NOMO-1 treated with DMSO at 0.1 percent for 48 hours (cell line): ENCODE measurements around the gene NRXN2.

ENCODE experiments used
- DNase-seq: peaks from one replicate; lab custom pipeline; 2025; ENCODE audit not compliant: unreplicated experiment; lab: John Stamatoyannopoulos, UW

NRXN2 gene

DNA sequence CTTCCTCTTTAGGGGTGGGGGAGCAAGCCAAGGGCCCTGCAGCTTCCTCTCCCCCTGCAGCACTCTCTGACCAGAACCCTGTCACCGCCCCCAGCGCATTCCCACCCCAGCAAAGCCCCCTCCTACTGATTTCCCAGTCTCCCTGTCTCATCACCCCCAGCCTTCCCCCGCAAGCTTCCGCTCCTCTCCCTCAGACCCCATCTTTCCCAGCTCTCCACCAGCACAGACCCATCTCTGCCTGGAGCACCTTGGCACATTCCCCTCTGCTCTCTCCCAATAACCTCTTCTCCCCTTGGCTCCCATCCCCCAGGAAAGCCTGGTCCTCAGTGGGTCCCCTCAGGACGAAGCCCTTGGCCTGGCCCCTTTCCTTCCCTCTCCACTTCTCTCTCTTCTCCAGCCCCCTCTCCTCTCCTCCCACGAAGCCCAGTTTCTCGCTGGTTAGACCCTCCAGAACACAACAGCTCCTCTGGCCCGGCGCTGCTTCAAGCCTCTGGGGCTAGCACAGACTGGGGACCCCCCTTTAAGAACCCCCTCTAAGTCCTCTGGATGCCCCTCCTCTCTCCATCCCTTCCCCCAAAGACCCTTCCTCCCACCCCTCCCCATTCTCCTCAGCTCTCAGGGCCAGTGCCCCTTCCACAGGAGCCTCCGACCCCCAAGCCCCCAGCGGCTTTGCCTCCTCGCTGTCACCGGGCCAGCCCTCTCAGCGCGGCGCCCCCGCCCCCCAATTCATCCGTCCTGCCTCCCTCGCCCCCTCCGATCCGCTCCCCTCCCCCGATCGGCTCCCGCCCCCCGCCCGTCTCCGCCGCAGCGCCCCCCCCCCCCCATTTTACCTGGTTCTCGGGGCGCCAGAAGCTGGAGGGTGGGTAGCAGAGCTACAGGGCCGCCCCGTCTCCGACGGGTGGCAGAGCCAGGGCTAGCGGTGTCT lies 594 bp downstream of the NRXN2 start:
- DNase-seq: no peak

DNA sequence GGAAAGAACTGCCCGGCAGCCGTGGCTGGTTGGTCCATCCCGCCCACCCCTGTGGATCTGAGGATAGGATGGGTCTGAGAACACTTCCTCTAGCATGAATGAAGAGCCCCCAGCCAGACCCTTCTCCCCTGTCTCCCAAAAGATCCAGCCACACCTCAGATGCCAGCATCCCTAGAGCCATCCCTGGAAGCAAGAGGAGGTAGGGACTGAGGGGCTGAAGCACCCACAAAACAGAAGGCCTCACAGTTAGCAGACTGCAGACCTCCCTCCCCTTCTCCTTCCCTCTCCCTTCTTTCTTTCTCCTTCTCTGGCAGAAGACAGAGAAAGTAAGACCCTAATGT lies 1.7 kb downstream of the NRXN2 start:
- no peak for DNase-seq

DNA sequence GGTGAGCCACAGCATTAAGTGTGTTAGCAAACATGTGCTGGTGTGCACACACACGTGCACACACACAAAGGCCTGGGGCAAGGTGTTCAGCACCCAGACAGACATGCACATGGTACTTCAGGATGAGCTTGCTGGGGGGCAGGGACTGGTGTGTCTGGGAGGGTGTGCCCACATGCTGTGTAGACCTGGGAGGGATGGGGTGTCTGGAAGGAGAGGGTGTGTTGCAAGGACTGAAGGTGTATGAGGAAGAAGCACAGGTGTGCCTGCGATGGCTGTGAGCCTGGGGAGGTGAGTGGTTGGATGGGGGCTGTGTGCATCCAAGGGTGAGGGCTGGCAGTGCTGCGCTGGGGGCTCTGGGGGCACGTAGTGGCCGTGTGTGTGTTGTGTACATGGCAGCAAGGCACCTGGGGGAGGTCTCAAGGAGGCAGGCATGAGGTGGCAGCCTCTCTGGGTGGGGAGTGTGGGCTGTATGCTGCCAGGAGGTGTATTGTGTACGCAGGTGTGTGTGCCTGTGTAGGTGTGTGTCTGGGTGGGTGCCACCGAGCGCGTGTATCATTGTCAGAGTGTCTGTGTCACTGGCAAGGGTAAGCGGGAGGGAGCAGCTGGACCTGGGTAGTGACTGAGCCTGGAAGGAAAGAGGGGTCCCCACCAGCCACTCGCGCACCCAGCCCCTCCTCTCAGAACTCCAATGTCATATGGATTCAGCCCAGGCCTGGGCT lies 2.2 kb downstream of the NRXN2 start:
- no peak for DNase-seq

DNA sequence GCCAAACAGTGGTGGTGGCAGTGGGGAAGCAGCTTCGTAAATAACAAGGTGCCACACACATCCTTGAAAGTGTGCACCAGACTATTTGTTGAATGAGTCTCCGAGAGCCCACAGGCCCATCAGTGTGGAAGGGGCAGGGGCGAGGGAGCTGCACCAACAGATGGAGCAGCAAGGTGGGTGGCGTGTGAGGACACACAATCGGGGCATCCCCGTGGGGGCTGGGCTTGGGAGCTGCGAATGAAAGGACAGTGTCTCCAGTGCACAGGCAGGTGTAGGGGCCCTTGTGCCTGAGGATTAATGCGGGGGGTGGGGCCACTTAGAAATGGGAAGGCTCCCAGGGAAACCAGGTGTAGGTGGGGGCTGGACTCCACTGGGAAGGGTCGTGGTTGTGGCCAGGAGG lies 2.8 kb downstream of the NRXN2 start:
- no peak for DNase-seq

DNA sequence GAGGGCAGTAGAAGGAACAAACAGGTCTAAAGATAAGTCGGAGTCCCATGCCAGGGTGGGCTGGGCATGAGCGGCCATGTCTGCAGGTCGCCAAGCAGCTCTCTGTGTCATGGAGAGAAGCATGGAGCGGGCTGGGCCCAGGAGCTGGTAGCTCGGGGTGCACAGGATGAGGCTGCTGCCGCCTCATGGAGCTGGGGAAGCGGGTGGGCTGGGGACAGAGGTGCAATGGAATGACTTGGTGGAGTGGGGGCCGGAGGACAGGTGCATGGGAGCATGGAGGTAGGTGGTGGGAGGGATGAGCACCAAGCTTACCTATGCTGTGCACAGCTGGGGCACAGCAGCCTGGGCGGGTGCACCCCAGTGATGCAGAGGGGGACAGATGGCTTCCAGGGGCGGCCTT lies 3.6 kb downstream of the NRXN2 start:
- DNase-seq: no peak

DNA sequence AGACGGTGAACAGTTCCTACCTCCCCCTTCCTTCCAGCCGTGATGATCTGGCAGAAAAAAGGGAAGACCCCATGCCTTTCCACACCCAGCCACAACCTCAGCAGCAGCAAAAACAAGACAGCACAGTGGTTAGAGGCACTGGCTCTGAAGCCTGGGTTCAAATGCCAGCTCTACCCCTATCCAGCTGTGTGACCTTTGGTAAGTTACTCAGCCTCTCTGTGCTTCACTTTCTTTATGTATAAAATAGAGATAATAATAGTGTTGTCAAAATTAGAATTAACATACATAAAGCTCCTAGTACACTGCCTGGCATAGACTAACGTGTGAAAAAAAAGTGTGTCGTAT lies 4.2 kb downstream of the NRXN2 start:
- DNase-seq: no peak

DNA sequence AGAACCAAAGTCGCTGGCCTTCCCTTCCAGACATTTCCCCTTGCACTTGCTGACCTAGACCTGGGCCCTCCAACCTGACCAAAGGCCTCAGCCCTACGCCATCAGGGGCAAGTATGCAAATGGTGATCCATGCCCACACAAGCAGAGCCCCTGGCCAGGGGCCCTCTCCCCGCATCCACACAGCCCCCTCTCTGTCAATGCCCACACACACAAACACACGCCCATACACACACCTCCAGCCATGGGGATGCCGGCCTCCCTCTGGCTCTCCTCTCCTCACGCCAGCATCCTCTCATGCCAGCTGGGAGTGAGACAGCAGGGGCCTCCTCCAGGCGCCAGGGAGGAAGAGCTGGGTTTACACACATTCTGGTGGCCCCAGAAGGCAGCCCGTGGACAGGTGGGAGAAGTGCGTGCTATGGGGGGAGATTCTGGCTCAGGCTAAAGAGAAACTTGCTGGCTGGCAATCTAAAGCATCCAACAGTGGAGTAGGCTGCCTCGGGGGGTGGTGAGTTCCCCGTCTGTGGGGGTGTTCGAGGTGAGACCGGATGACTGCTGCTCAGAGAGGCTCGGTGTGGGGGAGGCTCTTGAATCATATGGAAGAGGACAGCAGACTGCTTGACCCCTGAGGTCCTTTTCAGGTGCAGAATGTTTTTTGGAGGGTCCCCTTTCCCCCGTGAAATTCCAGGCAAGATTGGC lies 4.8 kb downstream of the NRXN2 start:
- DNase-seq: no peak

DNA sequence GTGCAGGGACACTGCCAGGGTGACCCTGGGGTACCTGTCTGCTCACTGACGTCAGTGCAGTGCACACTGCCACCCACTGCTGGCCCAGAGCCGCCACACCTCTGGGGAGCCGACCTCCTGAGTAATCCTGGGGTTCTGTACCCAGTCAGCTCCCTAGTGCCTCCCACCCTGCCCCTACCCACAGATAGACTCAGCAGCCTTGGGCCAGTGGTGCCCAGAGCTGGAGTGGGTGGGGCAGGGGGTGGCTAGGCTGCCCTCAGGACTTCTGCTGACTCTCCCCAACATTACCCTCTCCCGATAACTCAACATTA lies 5.8 kb downstream of the NRXN2 start:
- no peak for DNase-seq

DNA sequence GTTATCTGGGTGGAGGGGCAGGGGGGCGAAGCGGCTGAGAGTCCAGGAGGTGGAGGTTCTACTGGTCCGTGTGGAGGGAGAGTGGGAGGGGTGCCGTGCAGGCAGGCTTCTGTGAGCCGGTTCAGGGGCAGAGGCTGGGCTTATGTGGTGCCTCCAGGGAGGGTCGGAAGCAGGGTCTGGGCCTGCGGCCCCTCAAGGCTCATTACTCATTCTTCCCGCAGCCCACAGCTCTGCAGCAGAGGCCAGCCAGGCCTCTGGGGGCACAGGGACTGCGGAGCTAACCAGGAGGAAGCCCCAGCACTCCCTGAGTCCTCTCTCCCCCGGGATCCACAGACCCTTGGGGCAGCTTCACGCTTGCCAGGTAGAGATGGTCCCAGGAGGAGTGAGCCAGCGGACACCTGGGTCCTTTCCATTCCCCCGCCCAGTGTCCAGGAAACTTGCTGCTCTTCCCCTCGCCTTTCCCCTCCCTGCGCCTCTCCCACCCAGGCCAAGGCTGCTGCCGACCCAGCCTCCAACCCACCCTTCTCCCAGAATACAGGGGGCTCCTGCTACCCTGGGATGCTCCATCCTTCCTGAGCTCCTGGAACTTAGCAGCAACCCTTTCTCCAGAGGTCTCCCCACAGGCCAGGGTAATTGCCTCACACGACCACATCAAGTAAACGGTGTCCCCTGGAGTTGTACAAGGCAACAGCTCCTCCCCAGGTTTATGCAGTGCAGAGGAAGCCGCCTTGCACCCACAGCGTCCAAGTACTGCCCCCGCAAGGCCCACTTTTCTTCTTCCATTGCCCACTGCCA lies 6.3 kb downstream of the NRXN2 start:
- DNase-seq: no peak

DNA sequence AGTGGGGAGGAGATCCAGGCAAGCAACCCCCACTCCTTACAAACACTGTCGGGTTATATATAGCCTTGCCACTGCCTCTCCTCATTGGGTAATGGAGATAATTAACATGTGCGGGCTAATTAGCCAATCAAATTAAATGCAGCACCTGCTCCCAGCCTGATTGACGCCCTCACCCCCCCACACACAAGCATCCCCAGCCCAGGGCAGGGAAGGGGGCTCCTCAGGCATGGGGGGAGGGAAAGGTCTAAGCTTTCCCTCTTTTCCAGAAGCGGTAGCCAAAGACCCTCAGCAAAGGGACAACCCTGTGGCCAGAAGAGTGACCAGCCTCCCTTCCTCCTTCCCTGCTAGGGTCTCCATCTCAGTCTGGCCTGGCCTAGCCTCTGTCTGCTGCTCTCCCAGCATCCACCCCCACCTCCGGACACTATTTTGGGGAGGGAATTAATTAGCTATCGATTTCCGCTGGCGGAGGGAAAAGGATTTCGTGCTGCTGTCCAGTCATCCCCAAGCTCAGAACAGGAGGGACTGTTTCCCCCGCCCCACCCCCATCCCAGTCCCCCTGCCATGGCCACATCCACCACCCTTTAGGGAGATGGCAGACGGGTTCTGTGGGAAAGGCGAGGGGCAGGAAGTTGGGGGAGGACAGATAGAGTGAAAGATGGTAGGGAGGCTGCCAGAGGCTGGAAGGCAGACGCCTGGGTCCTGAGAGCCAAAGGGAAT lies 7.1 kb downstream of the NRXN2 start:
- no peak for DNase-seq

DNA sequence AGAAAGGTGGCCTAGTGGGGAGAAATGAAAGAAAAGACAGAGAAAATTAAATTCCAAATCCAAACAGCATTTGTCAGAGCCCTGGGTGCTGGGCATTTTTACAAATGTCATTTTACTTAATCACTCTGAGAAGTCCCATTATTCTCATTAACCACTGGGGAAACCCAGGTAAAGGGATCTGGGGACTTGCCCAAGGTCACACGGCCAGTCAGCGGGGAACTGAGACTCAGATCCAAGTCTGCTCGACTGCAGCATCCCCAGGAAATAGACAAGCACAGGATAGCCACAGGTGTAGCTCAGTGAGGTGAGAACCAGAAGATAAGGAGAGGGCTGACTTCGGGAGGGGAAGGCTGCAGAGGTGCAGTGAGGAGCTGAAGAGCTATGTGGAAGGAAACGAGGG lies 7.9 kb downstream of the NRXN2 start:
- DNase-seq: no peak

DNA sequence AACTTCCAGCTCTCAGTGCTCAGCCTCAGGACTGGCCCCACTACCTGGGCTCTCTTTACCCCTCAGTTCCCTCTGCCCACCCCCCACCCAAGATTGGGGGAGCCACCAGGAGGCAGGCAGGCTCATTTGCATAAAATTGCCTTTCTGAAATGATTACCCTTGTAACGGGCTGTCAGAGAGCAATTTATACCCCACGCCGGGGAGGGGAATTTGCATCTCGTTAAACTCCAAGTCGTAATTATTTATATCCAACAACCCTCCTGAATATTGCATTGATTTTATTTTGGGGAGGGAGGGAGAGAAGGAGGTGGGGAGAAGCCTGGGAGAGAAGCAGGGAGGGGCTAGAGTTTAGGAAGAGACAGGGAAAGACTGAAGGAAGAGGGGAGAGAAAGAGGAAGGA lies 8.3 kb downstream of the NRXN2 start:
- DNase-seq: no peak

DNA sequence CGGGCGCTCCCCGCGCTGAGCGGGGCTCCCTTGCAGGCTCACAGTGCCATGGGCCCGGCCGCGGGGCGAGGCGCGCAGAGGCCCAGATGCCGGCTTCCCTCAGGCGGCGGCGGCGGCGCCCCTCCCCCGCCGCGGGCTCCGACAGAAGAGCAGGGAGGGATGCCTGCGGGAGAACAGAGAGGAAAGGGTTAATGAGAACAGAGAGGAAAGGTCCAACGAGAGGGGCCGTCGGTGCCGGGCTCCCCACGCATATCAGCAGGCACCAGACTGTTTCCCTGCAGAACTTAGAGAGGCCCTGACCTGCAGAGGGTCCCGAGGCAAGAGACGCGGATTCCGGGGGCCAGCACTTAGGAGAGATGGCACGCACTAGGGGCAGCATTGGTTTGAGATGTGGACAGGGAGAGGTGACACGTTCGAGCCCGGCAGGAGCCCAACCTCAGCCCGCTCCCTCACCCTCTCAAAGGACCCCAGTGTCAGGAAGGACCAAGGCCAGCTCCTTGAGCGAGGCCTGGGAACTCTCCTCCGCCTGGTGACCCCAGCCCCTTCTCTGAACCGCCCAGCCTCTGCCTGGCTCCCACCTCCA lies 9.1 kb downstream of the NRXN2 start:
- DNase-seq: no peak

DNA sequence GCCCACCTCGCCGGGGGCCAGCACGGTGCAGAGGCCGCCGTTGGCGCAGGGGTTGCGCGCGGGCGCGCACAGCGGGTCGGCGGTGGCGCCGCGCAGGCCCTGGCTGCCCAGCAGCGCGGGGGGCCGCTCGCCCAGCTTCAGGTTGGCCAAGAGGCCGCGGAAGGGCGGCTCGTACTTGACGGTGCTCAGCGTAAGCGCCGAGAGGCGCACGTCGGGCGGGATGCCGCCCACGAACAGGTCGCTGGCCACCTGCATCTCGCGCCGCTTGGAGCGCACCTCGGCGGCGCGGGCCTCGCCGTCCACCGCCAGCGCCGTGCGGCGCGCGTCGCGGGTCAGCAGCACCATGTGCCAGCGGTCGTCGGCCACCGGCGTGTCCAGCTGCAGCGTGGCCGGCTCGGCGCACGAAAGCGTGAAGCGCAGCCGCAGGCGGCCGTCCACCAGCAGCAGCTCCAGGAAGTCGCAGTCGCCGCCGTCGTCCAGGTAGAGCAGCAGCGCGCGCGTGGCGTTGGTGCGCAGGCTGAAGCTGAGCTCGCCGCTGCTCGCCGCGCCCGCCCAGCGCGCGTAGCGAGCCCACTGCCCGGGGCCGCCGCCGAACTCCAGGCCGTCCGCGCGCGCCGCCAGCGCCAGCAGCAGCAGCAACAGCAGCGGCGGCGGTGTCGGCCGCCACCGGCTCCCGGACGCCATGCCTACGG lies 9.8 kb downstream of the NRXN2 start:
- DNase-seq: no peak

DNA sequence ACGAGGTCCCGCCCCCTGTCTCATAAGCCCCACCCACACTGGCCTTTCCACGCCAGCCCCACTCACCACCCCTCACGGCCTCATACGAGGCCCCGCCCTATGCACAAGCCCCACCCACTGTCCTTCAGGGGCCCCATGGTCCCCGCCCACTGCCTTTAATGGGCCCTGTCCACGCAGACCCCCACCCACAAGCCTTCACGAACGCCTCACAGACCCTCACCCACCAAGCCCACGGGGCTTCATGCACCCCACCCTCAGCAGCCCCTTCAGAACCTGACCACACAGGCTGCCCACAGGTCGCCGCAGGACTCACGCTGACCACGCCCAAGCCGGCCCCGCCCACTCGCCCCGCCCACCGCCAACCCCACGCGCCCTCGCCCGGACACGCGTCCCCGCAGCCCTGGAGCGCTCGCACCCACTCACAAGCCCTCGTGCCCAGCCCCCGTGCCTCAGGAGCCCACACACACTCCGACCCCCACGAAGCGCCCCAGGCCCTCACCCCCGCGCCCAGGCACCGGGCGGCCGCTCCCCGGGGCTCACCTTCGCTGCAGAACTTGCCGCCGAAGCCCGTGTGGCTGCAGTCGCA lies 10.5 kb downstream of the NRXN2 start:
- no peak for DNase-seq

DNA sequence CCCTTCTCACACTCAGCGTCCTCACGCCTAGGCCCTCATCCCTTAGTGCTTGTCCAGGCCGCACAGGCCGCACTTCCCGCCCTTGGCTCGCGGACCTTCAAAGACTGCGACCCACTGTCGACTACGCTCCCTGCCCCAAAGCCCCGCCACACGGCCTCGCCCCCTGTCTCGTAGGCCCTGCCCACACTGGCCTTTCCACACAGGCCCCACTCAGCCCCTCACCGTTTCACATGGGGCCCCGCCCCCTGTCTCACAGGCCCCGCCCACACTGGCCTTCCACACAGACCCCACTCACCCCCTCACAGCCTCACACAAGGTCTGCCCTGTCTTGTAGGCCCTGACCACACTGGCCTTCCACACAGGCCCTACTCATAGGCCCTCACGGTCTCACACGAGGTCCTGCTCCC lies 11.0 kb downstream of the NRXN2 start:
- no peak for DNase-seq

DNA sequence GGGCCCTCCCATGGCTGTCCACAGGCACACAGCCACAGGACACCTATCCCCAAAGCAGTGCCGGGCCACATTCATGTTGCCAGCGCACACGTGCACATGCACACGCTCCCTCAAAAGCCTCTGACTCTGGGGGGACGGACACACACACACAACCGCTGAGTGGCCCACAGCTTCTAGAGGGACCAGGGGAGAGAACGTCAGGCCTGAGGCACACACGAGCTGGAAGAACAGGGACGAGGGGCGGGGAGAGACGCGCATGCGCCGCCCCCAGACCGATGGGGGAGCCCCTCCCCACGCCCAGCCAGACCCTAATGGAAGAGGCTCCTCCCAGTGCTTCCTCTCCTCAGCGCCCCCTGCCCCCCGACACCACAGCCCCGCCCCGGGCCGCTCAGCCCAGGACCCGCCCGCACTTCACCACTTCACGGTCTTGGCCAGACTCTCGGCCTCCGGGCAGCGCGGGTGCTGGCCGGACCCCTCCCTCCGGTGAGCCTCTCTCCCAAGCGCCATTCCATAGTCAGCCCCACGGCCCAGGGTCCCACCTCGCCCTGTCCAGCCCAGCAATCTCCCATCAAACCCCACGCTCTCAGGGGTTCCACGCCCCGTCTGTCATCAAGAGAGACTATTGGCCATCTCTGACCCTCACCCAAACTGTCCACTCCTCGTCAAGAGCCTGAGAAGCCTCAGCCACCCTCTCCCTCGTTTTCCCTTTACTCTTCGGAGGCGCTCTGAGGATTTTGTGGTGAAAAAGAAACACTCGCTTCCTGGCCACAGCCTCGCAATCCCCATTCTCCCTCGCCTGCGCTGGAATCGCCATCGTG lies 11.7 kb downstream of the NRXN2 start:
- DNase-seq: no peak

DNA sequence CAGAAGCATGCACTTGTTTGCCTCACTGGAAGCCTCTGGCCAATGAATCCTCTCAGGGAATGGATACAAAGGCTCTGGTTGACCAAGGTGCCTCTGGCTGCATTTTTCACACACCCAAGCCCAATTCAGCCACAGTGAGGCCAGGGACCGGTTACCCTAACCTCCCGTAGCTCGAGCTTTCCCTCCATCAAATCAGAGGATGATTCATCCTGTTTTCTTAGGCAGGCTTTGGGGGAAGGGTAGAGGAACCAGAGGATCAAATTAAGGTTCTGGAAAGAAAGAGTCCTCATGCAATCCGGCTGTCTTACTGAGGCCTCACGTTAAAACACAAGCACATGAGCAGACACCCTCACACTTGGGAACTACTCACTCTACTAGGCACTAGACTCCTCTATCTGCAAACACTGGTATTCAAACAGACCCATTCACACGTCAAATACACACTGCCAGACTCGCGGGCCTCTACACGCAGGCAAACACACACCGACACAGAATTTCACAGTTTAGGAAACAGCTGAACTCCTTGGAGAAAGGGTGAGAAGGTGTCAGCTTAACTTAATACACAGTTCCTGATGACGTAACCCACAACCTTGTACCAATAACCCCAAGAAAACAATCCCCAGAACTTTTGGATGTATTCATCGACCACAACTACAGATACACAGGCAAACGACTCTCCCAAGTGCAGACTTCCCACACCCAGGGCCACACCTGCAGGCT lies 12.4 kb downstream of the NRXN2 start:
- DNase-seq: no peak
